ENCODE data around the gene SVEP1. TPM values are rescaled to one million over a fixed set of nuclear protein-coding genes. Genes with fewer than 3 reads are reported as not detected.

The SVEP1 gene
- polyA plus RNA-seq, 1 donor (not counting 4 experiments of a cell fraction or from before 2014, with no cell fraction given), result 0.14 TPM

- peak overlapping the region; percentile 66 for H3K4me2 ChIP-seq (ENCODE audit: control insufficient read depth, extremely low read depth, insufficient read depth, low read depth, low read length)
- H3K9ac ChIP-seq (ENCODE audit: control insufficient read depth, extremely low read depth, insufficient read depth, low read length), result no peak overlapping the region
- FAIRE-seq (peak; percentile 46), DNase-seq (ENCODE audit: low read depth, low spot score) (no peak)
- H4K20me1 ChIP-seq (ENCODE audit: control insufficient read depth, extremely low read depth, insufficient read depth, low read length), result no peaks in the 10 kb centered on the region
- H3K9me1 ChIP-seq (ENCODE audit: control insufficient read depth, extremely low read depth, insufficient read depth, low read length), result no peaks in the 10 kb centered on the region
- TF ChIP-seq EZH2 (IDR thresholded peaks at IDR 0.05; ENCODE audit: low read length), result no peak
- no peak for TF ChIP-seq CTCF (optimal IDR thresholded peaks at IDR 0.05 in 1 of 3, IDR thresholded peaks at IDR 0.05 in 1 of 3, conservative IDR thresholded peaks at IDR 0.05 in 1 of 3; ENCODE audit: extremely low read depth in 1 of 3, insufficient read depth in 2 of 3, low read length in 3 of 3)
- H3K4me1 ChIP-seq (ENCODE audit: control insufficient read depth, extremely low read depth, insufficient read depth, low read length), result peaks cover 5% of the 10 kb centered on the region
- no peak overlapping the region for H3K27ac ChIP-seq (ENCODE audit: control insufficient read depth, insufficient read depth, low read length)
- H3K9me3 ChIP-seq (ENCODE audit: control insufficient read depth, low read depth, low read length), result no peaks in the 10 kb centered on the region
- peak overlapping the region in 1 of 3 experiments; percentile 49 for H3K4me3 ChIP-seq (ENCODE audit: control insufficient read depth in 2 of 3, extremely low read depth in 1 of 3, insufficient read depth in 2 of 3, low read depth in 1 of 3, low read length in 3 of 3)
- H3K27me3 ChIP-seq (ENCODE audit: control insufficient read depth, extremely low read depth, insufficient read depth, low read length), result no peaks in the 10 kb centered on the region
- H3K79me2 ChIP-seq (ENCODE audit: control insufficient read depth, insufficient read depth, low read length), result no peaks in the 10 kb centered on the region
- dilution Hi-C loops (cut with MboI; ENCODE audit: extremely low pct_ligation_motif_present, low sequenced_read_pairs), result no loop called here
- no peaks in the 10 kb centered on the region for H3K36me3 ChIP-seq (ENCODE audit: control insufficient read depth in 2 of 2, extremely low read depth in 1 of 2, insufficient read depth in 2 of 2, low read length in 2 of 2)
- H2AFZ ChIP-seq (ENCODE audit: control insufficient read depth, low read length), result peak overlapping the region; percentile 45
These were observed 263.1 kb downstream of the SVEP1 start for GRCh38 chr9:110316261-110317075.

Small RNA genes lying within 50 kb of the gene (small RNA-seq; reads per million reads assigned to genes)
- 0 reads per million in 3 experiments for gene RNU6-1039P (ENCODE audit: insufficient read length in 3 of 3, low read depth in 3 of 3, low replicate concordance in 1 of 3)

Other genes starting within 250 kb of the SVEP1 start
- gene TXNDC8, start 241.9 kb downstream of the SVEP1 start, polyA plus RNA-seq, result not detected in 3 replicates
- gene MUSK, start 89.0 kb upstream of the SVEP1 start, polyA plus RNA-seq, result 0.03 TPM in 1 of 3 replicates, not detected in the others

Measured in keratinocyte (primary cell).